GM23338 (cell line): ENCODE data around the gene ELN. TPM values are rescaled to one million over a fixed set of nuclear protein-coding genes. Genes with fewer than 3 reads are reported as not detected.

Experiments used
- ATAC-seq: fragments of 200-7000 bp; cut with Tn5 transposase; 3 replicates; pipeline ENCODE4 v1.9.1; 2020
- DNase-seq: peaks from one replicate; pipeline ENCODE4 v3.0.0-alpha.2; 2015; ENCODE audit warnings: low spot score
- H2AFZ ChIP-seq: fragments of 200-600 bp; sonication (generic); 2 replicates; pipeline ENCODE4 v1.8.0; 2016; ENCODE audit warnings: antibody characterized with exemption, mild to moderate bottlenecking, moderate library complexity
- H3F3A ChIP-seq: fragments of 200-600 bp; sonication (generic); replicated peaks from 2 replicates; pipeline ENCODE4 v1.8.0; 2017; ENCODE audit warnings: antibody characterized with exemption, mixed run types, low read depth
- H3K27ac ChIP-seq: fragments of 200-600 bp; sonication (generic); 2 replicates; pipeline ENCODE4 v1.6.1; 2016; ENCODE audit warnings: low read depth
- H3K27me3 ChIP-seq: fragments of 200-600 bp; sonication (generic); 2 replicates; pipeline ENCODE4 v1.8.0; 2016; ENCODE audit warnings: mild to moderate bottlenecking, mixed run types, moderate library complexity; ENCODE audit not compliant: insufficient read depth
- H3K36me3 ChIP-seq: fragments of 200-600 bp; sonication (generic); 2 replicates; pipeline ENCODE4 v1.8.0; 2016; ENCODE audit warnings: mild to moderate bottlenecking; ENCODE audit not compliant: insufficient read depth
- H3K4me1 ChIP-seq: fragments of 200-600 bp; sonication (generic); 2 replicates; pipeline ENCODE4 v1.8.0; 2016; ENCODE audit warnings: mild to moderate bottlenecking, moderate library complexity; ENCODE audit not compliant: insufficient read depth
- H3K4me2 ChIP-seq: fragments of 200-600 bp; sonication (generic); 2 replicates; pipeline ENCODE4 v1.7.1; 2017; ENCODE audit warnings: mixed run types
- H3K4me3 ChIP-seq: fragments of 200-600 bp; sonication (generic); 2 replicates; pipeline ENCODE4 v1.6.1; 2016; ENCODE audit warnings: mixed run types
- H3K79me2 ChIP-seq: fragments of 200-600 bp; sonication (generic); replicated peaks from 2 replicates; pipeline ENCODE4 v1.8.0; 2017; ENCODE audit warnings: mild to moderate bottlenecking; ENCODE audit not compliant: insufficient read depth
- H3K9me2 ChIP-seq: fragments of 200-600 bp; sonication (generic); 2 replicates; pipeline ENCODE4 v1.8.0; 2017; ENCODE audit not compliant: insufficient read depth
- H4K20me1 ChIP-seq: fragments of 200-600 bp; sonication (generic); replicated peaks from 2 replicates; pipeline ENCODE4 v1.8.0; 2017; ENCODE audit warnings: mild to moderate bottlenecking; ENCODE audit not compliant: insufficient read depth
- H3K27ac Mint-ChIP-seq: 2 replicates; pipeline ENCODE4 v1.8.0; 2020; ENCODE audit warnings: inconsistent platforms, mild to moderate bottlenecking, moderate library complexity, mixed read lengths
- H3K27me3 Mint-ChIP-seq: 3 replicates; pipeline ENCODE4 v1.8.0; 2022; ENCODE audit warnings: low read depth, mild to moderate bottlenecking, moderate library complexity, mixed read lengths, inconsistent platforms; ENCODE audit not compliant: insufficient read depth, poor library complexity
- H3K36me3 Mint-ChIP-seq: 3 replicates; pipeline ENCODE4 v1.8.0; 2021; ENCODE audit warnings: low read depth, mild to moderate bottlenecking, inconsistent platforms, moderate library complexity, mixed read lengths
- H3K4me1 Mint-ChIP-seq: 3 replicates; pipeline ENCODE4 v1.8.0; 2020; ENCODE audit warnings: mild to moderate bottlenecking, inconsistent platforms, mixed read lengths
- H3K4me3 Mint-ChIP-seq: 3 replicates; pipeline ENCODE4 v1.8.0; 2021; ENCODE audit warnings: moderate library complexity, mild to moderate bottlenecking, inconsistent platforms, mixed read lengths
- H3K9me3 Mint-ChIP-seq: 3 replicates; pipeline ENCODE4 v1.8.0; 2020; ENCODE audit warnings: moderate library complexity, mild to moderate bottlenecking, inconsistent platforms, mixed read lengths
- CREB1 ChIP-seq: fragments of 250-450 bp; sonication (Bioruptor Pico); IDR thresholded peaks from 2 replicates; pipeline ENCODE4 v1.5.0; 2020; ENCODE audit warnings: low read depth, mild to moderate bottlenecking, moderate library complexity
- EZH2 ChIP-seq: fragments of 200-600 bp; sonication (generic); IDR thresholded peaks from one replicate; pipeline ENCODE4 v1.8.0; 2017; ENCODE audit warnings: antibody characterized with exemption, mild to moderate bottlenecking, low read depth; ENCODE audit not compliant: unreplicated experiment
- EZH2phosphoT487 ChIP-seq: fragments of 200-600 bp; sonication (generic); IDR thresholded peaks from one replicate; pipeline ENCODE4 v1.8.1; 2018; ENCODE audit warnings: antibody characterized with exemption; ENCODE audit not compliant: unreplicated experiment
- JUNB ChIP-seq: IDR thresholded peaks from one replicate; pipeline ENCODE4 v1.6.1; 2016; ENCODE audit warnings: antibody characterized with exemption; ENCODE audit not compliant: unreplicated experiment
- NANOG ChIP-seq: IDR thresholded peaks from 2 replicates; pipeline ENCODE4 v1.6.1; 2016; ENCODE audit warnings: antibody characterized with exemption, borderline replicate concordance
- POLR2AphosphoS5 ChIP-seq: IDR thresholded peaks from 2 replicates; pipeline ENCODE4 v1.6.1; 2016; ENCODE audit warnings: antibody characterized with exemption, low read depth
- REST ChIP-seq: IDR thresholded peaks from one replicate; pipeline ENCODE4 v1.6.1; 2018; ENCODE audit warnings: antibody characterized with exemption; ENCODE audit not compliant: unreplicated experiment
- STAT1 ChIP-seq: IDR thresholded peaks from one replicate; pipeline ENCODE4 v1.6.1; 2016; ENCODE audit warnings: antibody characterized with exemption; ENCODE audit not compliant: unreplicated experiment
- ZNF114 ChIP-seq: fragments of 250-450 bp; sonication (Bioruptor Pico); IDR thresholded peaks from 2 replicates; pipeline ENCODE4 v1.5.0; 2020; ENCODE audit warnings: mild to moderate bottlenecking, moderate library complexity
- ZNF331 ChIP-seq: fragments of 250-450 bp; sonication (Bioruptor Pico); IDR thresholded peaks from 2 replicates; pipeline ENCODE4 v1.5.0; 2020; ENCODE audit warnings: low read depth, mild to moderate bottlenecking, moderate library complexity
- ZNF462 ChIP-seq: fragments of 250-450 bp; sonication (Bioruptor Pico); IDR thresholded peaks from 2 replicates; pipeline ENCODE4 v1.5.0; 2020; ENCODE audit warnings: mild to moderate bottlenecking, moderate library complexity
- polyA plus RNA-seq: library from polyadenylated mRNA; unstranded; fragments of >200 nt; fragmentation: Nextera tagmentation; extraction: Ambion mirVana; gene quantifications from 2 replicates; pipeline ENCODE4 v1.2.1, GENCODE V29; 2016
- total RNA-seq: library from RNA; depleted of rRNA; stranded (reverse); fragments of >200 nt; shearing (Covaris generic); gene quantifications from 2 replicates; pipeline ENCODE4 v1.2.3, GENCODE V29; 2014
- TF ChIP-seq, protein P1 (sequence below): IDR thresholded peaks from 2 replicates; pipeline ENCODE4 v1.6.1; 2016; ENCODE audit warnings: antibody characterized with exemption
- TF ChIP-seq, protein P2 (sequence below), 2 experiments: fragments of 200-600 bp in 1 of 2; sonication (generic) in 1 of 2; conservative IDR thresholded peaks; 2 replicates each; pipeline versions ENCODE4 v1.5.1 to v1.6.1; 2016 to 2017; ENCODE audit warnings: antibody characterized with exemption in 2 of 2, low read depth in 2 of 2, mild to moderate bottlenecking in 2 of 2, moderate library complexity in 1 of 2

Gene ELN
- total and polyA plus RNA-seq, 2 experiments from 2014 or later, result 1.1 to 5.6 TPM

- H3K36me3 Mint-ChIP-seq, result peaks cover 40% of the 10 kb centered on the region
- H3K79me2 ChIP-seq, result peaks cover 10% of the 10 kb centered on the region; the same call in 1 of the 2 replicates
- no peaks in the 10 kb centered on the region for H4K20me1 ChIP-seq
- DNase-seq (peak; percentile 95), ATAC-seq (peak; percentile 86)
- no peak overlapping the region for H2AFZ ChIP-seq
- H3K4me1 Mint-ChIP-seq, result peaks cover 28% of the 10 kb centered on the region
- no peaks in the 10 kb centered on the region for H3K9me2 ChIP-seq
- TF ChIP-seq EZH2 (no peak), NANOG (no peak), POLR2AphosphoS5 (0 out of 2 replicates have a peak, but pooled peaks have one; percentile 32), JUNB (no peak), ZNF462 (no peak), STAT1 (no peak), CREB1 (CRISPR knock-in tag) (peak; percentile 61), ZNF331 (no peak), REST (no peak), ZNF114 (CRISPR knock-in tag) (no peak), EZH2phosphoT487 (no peak)
- TF ChIP-seq, protein P1, sequence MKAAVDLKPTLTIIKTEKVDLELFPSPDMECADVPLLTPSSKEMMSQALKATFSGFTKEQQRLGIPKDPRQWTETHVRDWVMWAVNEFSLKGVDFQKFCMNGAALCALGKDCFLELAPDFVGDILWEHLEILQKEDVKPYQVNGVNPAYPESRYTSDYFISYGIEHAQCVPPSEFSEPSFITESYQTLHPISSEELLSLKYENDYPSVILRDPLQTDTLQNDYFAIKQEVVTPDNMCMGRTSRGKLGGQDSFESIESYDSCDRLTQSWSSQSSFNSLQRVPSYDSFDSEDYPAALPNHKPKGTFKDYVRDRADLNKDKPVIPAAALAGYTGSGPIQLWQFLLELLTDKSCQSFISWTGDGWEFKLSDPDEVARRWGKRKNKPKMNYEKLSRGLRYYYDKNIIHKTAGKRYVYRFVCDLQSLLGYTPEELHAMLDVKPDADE, result peak; percentile 45; the same call in 1 of the 2 replicates
- TF ChIP-seq, protein P2, sequence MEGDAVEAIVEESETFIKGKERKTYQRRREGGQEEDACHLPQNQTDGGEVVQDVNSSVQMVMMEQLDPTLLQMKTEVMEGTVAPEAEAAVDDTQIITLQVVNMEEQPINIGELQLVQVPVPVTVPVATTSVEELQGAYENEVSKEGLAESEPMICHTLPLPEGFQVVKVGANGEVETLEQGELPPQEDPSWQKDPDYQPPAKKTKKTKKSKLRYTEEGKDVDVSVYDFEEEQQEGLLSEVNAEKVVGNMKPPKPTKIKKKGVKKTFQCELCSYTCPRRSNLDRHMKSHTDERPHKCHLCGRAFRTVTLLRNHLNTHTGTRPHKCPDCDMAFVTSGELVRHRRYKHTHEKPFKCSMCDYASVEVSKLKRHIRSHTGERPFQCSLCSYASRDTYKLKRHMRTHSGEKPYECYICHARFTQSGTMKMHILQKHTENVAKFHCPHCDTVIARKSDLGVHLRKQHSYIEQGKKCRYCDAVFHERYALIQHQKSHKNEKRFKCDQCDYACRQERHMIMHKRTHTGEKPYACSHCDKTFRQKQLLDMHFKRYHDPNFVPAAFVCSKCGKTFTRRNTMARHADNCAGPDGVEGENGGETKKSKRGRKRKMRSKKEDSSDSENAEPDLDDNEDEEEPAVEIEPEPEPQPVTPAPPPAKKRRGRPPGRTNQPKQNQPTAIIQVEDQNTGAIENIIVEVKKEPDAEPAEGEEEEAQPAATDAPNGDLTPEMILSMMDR (conservative IDR thresholded peaks at IDR 0.05; ENCODE audit: low read depth in 2 of 2), result no peak
- peak overlapping the region; percentile 82 for H3K4me2 ChIP-seq
- peaks cover 18% of the 10 kb centered on the region for H3K36me3 ChIP-seq
- peaks cover 10% of the 10 kb centered on the region; the same call in 2 of the 3 replicates for H3K9me3 Mint-ChIP-seq
- peaks cover 9% of the 10 kb centered on the region; the same call in 1 of the 2 replicates for H3F3A ChIP-seq
- H3K27ac ChIP-seq, result peak overlapping the region; percentile 82
- peak overlapping the region; percentile 50 for H3K4me3 ChIP-seq
- H3K4me1 ChIP-seq, result peaks cover 34% of the 10 kb centered on the region
- H3K27me3 Mint-ChIP-seq, result peaks cover 9% of the 10 kb centered on the region
- H3K27ac Mint-ChIP-seq, result peak overlapping the region; percentile 97
- H3K4me3 Mint-ChIP-seq, result peak overlapping the region; percentile 68
- no peaks in the 10 kb centered on the region for H3K27me3 ChIP-seq
These were observed 66.5 kb downstream of the ELN start for GRCh38 chr7:74094224-74095101.
